ENCODE measurements around the gene BABAM2.
A peak's percentile ranks its signal among the peaks of the same experiment; 100 is the strongest.

The BABAM2 gene

GRCh38 chr2:28095622-28096021 lies 205.1 kb downstream of the BABAM2 start:
- H3K4me3 ChIP-seq (ENCODE audit: low read depth, low read length): no peak overlapping the region
- no peak for TF ChIP-seq CTCF (conservative IDR thresholded peaks at IDR 0.05; ENCODE audit: low read depth, low read length)
- DNase-seq (ENCODE audit: low read depth): no peak

- H3K4me3 ChIP-seq (ENCODE audit: low read depth, low read length): no peak overlapping the region
- peak; percentile 65 for DNase-seq (ENCODE audit: low read depth)
- no peak for TF ChIP-seq CTCF (conservative IDR thresholded peaks at IDR 0.05; ENCODE audit: low read depth, low read length)
These were observed 205.9 kb downstream of the BABAM2 start for GRCh38 chr2:28096421-28096820.

GRCh38 chr2:28098501-28099225 lies 208.1 kb downstream of the BABAM2 start:
- no peak overlapping the region for H3K4me3 ChIP-seq (ENCODE audit: low read depth, low read length)
- no peak for DNase-seq (ENCODE audit: low read depth)
- no peak for TF ChIP-seq CTCF (conservative IDR thresholded peaks at IDR 0.05; ENCODE audit: low read depth, low read length)

- TF ChIP-seq CTCF (conservative IDR thresholded peaks at IDR 0.05; ENCODE audit: low read depth, low read length): no peak
- DNase-seq (ENCODE audit: low read depth): no peak
- no peak overlapping the region for H3K4me3 ChIP-seq (ENCODE audit: low read depth, low read length)
These were observed 210.6 kb downstream of the BABAM2 start for GRCh38 chr2:28101123-28101522.

- H3K4me3 ChIP-seq (ENCODE audit: low read depth, low read length): no peak overlapping the region
- no peak for DNase-seq (ENCODE audit: low read depth)
- TF ChIP-seq CTCF (conservative IDR thresholded peaks at IDR 0.05; ENCODE audit: low read depth, low read length): no peak
These were observed 211.4 kb downstream of the BABAM2 start for GRCh38 chr2:28101892-28102291.

GRCh38 chr2:28102455-28102874 lies 211.9 kb downstream of the BABAM2 start:
- H3K4me3 ChIP-seq (ENCODE audit: low read depth, low read length): no peak overlapping the region
- peak; percentile 78 for DNase-seq (ENCODE audit: low read depth)
- no peak for TF ChIP-seq CTCF (conservative IDR thresholded peaks at IDR 0.05; ENCODE audit: low read depth, low read length)

GRCh38 chr2:28103611-28104010 lies 213.1 kb downstream of the BABAM2 start:
- DNase-seq (ENCODE audit: low read depth): no peak
- TF ChIP-seq CTCF (conservative IDR thresholded peaks at IDR 0.05; ENCODE audit: low read depth, low read length): no peak

More at GRCh38 chr2:28103611-28104010, 213.1 kb downstream of the BABAM2 start:
- no peak overlapping the region for H3K4me3 ChIP-seq (ENCODE audit: low read depth, low read length)
